HG03565 (cell line): Measurements from ENCODE around the gene ASPSCR1.

ENCODE experiments used
- ATAC-seq: cut with Tn5 transposase; IDR thresholded peaks from one replicate; pipeline ENCODE4 v1.9.1; 2021; ENCODE audit warnings: mild to moderate bottlenecking, moderate library complexity; ENCODE audit not compliant: unreplicated experiment

ASPSCR1 gene

DNA sequence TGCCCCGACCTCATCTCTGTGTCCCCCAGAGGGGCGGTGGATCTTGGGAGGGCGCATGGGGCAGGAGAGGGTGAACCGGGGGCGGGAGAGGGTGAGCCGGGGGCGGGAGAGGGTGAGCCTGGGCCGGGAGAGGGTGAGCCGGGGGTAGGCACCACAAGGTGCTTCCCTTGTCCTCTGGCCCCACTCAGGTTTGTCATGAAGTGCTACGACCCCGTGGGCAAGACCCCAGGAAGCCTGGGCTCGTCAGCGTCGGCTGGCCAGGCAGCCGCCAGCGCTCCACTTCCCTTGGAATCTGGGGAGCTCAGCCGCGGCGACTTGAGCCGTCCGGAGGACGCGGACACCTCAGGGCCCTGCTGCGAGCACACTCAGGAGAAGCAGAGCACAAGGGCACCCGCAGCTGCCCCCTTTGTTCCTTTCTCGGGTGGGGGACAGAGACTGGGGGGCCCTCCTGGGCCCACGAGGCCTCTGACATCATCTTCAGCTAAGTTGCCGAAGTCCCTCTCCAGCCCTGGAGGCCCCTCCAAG is 18.9 kb downstream of the ASPSCR1 start:
- no peak for ATAC-seq

DNA sequence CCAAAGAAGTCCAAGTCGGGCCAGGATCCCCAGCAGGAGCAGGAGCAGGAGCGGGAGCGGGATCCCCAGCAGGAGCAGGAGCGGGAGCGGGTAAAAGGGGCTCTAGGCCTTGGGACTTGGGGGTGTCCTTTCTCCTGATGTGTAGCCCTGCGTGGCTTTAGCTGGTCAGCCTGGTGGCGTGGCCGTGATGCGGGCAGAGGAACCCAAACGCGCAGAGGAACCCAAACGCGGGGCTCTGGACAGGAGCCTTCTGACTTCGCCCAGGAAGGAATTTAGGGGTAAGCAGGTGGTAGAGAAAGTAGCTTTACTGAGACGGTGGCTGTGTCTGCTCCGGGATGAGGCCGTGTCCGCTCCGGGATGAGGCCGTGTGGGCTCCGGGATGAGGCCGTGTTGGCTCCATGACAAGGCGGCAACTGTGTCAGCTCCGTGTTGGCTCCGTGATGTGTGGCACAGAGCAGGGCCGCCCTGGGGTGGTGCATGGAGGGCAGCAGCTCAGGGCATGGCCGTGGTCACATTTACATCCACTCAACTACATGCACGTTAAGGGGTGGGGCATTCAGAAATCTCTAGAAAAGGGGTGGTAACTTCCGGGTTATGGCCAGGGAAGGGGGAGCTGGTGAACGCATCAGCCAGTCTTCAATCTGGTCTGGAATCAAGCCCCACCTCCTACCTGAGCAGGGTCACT is 19.5 kb downstream of the ASPSCR1 start:
- ATAC-seq: no peak

DNA sequence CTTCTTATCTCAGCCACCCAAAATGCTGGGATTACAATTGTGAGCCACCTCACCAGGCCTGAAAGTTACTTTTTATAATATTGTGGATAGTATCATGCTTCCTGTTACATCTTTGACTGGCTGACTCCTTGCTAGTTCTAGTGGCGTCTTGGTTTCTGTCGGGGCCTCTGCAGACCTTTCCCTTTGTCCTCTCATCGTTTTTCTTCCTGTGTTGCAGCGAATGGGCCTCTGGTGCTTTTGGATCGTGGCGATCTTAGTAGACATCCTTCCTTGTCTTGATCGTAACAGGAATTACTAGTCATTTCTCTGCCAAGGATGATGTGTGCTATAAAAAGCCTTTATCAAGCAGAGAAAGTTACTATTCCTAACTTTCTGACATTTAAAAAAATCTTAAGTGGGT is 20.8 kb downstream of the ASPSCR1 start:
- no peak for ATAC-seq

DNA sequence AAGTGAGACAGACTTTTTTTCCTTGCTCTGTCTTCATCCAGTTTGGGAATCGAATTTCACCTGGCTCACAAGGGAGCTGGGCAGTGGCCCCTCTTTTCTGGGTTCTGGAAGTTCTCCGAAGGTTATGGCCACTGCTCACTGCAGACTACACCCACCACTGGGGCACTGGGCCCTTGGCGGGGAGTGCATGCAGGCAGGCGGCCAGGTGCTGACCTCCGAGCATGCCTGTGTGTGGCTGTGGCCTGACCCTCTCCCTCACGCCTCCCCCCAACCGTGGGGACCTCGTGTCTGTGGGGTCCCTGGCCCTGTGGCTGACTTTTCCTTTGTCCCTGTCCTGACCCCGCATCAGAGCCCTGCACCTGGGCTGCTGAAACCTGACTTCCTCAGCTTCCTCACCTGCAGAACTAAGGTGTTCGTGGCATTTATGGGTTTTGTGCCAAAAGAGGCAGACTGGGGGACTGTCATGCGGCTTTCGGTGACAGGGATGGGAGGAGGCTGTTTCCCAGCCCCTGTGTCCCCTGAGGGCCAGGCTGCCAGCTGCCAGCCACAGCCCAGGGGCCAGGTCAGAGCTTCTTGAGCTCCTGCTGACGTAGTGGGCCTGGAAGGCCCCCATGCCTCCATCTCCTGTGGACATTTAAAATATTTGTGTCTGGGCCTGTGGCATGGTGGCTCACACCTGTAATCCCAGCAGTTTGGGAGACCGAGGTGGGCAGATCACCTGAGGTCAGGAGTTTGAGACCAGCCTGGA is 21.4 kb downstream of the ASPSCR1 start:
- no peak for ATAC-seq

DNA sequence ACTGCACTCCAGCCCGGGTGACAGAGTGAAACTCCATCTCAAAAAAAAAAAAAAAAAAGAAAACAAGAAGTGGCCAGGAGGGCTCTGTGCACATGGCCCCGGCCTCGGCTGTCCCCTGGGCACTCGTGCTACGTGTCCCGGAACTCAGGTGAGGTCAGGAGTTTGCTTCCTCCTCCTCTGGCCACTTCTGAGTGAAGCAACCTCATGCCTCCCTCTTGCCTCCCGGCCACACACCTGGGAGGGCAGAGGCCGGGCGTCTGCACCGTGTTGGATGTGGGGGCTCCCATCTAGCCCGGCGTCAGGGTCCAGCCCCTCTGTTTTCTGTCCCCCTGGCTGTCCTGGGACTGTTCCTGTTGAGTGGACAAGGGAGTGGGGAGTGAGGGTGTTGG is 22.2 kb downstream of the ASPSCR1 start:
- ATAC-seq: no peak

DNA sequence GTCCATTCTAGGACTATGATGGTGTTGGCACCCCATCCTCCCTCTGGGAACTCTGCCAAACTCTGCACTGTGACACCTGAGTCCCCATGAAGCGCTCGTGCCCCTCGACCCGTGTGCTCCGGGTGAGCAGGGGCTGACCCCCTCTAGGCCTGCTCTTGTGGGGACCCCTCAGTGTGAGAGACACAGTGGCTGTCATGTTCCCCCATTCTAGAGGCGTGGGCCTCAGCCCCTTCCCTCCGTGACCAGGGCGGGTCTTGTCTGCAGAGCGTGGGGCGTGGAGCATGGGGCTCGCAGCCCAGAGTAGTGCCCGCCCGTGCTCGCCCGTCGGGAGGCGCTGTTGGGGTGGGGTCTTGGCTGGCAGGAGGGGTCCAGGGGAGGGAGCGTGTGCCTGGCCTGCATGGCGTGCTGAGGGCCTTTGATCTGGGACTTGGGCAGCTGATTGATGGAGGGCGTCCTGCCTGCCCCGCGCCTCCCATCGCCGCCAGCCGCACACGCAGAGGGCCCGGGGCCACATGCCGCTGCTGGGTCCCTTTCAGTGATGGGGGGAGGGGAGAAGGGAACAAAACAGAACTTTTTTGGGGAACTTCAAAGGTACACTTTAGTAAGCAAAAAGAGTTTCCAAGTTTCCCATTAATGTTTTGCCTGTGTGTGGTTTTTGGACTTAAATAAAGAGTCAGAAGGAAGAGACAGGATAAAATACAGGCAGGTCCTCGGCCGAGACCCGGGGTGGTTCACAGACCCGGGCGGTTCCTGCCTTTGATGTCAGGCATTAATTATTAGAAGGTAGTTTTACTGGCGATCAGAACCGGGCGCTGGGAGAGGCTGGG is 22.8 kb downstream of the ASPSCR1 start:
- ATAC-seq: no peak

DNA sequence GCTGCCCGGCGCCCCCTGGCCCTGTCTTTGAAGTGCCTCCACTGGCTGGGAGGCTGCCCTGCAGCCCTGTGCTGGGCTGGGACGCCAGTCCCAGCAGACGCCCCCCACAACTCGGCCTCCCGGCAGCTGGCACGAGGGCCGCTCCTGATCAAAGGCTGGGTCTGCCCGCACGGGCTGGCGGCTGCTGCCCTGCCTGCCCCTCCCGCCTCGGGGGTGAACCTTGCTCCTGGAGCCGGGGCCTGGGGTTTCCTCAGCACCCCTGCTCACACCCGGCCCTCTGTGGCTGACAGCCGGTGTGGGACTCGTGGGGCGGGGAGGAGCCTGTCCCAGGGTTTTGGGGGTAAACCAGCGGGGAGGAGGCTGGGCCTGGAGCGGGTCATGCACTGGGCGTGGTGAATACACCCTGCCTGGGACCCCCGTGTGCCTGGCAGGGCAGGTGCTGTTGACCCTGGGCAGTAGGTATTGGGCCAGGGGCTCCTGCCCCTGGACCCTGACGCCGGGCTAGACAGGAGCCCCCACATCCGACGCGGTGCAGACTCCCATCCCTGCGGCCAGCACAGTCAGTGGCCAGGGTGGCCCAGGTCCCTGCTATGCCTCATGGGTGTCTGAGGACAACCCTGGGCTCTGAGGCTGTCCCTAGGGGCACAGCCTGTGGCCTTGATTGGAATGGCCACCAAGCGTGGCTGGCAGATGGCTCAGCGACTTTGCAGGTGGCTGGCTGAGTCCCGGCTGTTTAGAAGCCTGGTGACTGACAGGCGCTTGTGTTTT is 23.6 kb downstream of the ASPSCR1 start:
- ATAC-seq: no peak

DNA sequence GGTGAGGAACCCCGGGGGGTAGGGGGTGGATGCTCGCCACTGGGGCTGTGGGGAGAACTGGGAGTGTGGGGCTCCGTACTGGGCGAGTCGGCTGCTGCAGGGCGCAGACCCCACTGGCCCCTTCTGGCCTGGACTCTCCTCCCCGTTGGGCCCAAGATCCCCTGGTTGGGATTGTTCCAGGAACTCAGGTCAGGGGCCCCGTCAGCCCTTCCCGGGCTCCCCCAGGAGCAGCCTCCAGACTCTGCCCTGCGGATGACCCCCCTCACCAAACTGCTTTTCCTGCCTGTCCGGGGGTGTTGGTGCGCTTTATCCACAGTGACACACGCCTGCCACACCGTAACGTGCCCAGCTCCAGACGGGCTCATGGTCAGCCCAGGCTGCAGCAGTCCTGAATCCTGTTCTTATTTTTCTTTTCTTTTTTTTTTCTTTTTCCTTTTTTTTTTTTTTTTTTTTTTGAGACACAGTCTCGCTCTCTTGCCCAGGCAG is 24.2 kb downstream of the ASPSCR1 start:
- ATAC-seq: no peak

DNA sequence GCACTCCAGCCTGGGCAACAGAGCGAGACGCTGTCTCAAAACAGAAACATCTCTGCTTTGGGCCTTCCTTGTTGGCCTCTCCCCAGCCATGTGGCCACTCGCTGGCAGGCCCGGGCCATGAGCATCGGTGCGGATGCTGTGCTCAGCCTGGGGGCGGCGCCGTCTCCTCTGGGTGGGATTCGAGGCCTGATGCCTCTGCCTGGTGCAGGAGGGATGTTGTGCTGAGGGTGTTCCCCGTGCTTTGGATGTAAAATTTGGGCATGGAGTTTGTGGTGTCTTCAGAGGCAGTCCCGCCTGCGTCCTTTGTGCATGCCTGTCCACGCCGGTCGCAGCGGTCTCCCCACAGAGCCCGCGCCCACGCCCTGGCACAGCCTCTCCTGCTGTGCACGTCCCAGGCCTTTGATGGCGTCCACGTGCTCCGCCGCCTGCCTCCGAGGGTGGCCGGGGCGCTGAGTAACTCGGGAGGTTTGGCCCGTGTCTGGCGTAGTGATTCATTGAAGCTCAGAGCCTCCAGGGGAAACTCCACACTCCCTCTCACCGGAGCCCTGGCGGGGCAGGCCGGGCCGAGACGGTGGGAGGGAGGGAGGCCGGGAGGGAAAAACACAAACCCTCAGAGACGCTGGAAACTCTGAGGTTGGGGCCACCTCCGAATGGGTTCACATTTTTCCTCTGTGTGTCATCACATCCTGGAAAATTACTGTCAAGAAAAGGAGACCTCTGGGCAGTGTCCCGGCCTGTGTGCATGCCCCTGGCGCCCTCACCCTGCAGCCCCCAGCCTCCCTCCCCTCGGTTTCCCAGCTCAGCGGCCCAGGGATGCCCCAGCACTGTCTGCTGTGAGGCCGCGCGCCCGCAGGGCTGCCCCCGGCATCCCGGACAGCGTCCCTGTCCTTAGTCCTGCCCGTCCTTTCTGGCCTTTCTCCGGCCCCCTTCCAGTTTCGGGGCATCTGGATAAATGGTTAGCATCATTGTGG is 26.3 kb downstream of the ASPSCR1 start:
- ATAC-seq: no peak

DNA sequence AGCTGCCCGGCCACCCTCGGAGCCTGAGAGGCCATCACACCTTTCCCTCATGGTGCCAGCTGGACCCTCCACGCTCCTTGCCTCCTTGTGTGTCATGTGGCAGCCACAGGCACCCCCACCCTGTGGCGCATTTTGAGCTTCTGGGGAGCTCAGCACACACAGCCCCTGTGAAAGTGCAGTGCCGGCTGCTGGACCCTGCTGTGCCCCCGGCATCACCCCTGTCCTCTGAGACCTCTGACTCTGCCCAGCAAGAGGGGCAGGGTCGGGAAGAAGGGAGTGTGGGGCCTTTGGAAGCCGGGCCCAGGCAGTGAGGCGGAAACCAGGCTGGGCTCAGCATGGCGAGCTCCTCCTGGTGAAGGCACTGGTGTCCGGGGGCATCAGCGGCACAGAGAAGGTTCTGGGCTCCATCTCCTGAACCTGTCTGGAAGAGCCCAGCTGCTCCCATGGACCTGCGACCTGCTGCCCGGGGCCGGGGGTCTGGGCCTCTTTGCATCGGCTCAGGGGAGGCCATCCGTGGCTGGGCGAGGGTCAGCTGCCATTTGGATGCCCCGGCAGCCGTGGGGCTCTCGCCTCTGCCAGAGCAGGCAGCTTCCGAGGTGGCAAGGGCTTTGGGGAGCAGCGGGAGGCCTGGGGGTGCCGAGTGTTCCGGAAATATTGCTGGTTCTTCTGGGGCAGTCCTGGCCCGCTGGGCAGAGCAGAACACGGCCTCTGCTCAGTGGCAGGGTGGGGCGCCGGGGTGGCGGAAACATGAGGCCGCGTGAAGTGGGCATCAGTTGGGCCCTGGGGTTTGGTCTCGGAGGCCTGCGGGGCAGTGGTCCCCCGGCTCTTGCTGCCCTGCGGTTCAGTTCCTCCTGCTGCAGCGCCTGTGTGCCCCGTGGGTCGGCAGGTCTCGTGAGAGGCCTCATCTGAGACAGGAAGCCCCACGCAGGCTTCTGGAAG is 27.4 kb downstream of the ASPSCR1 start:
- no peak for ATAC-seq

DNA sequence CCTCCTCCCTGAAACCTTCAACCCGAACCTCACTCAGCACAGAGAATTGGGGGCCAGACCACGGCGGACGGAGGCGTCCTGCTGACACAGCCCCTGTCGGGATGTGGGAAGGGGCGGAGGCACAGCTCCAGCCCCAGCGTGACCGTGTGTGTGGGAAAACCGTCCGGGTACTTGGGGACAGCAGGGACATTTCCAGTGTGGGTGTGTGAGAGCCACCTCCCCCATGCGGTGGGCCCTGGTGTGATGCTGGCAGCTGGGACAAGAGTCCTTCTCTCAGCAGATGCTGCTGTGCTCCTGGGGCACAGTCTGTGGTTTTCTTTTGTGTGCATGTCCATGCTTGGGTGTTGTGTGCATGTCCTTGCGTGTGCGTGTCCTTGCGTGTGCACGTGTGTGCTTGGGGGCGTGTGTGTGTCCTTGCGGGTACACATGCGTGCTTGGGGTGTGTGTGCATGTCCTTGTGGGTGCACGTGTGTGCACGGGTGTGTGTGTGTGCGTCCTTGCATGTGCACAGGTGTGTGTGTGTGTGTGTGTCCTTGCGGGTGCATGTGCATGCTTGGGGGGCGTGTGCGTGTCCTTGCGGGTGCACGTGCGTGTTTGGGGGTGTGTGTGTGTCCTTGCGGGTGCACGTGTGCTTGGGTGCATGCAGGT is 28.4 kb downstream of the ASPSCR1 start:
- ATAC-seq: no peak

DNA sequence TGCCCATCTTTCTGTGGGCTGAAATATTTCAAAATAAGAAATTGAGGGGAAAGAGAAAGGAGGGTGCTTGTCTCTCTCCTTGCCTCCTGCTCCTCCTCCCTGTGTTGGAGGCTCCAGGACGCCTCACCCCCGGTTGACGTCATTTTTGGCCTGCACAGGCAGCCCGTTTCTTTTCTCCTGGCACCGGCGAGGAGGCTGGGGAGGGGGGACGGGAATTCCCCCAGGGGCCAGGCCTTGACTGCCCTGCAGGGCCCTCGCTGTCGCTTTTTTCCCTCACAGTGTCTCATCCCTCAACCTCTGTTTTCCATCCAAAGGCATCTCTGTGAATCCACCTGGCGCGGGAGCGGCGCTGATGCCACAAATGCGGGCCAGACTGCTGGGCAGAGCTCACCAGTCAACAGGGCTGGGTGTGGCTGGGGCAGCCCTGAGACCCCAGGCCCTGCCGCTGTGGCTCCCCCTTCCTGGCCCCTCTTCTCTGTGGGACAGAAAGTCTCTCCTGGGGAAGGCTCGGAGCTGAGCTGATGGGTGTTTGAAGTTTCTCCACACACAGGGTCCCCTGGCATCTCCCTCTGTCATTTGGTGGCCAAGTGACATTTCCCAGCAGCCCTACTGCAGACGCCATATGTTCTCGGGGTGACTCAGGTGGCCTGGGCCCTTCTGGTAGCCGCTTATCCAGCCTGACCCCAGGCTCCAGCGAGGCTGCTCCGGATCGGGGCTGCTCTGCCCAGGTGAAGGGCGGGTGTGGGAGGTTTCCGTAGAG is 29.2 kb downstream of the ASPSCR1 start:
- no peak for ATAC-seq

DNA sequence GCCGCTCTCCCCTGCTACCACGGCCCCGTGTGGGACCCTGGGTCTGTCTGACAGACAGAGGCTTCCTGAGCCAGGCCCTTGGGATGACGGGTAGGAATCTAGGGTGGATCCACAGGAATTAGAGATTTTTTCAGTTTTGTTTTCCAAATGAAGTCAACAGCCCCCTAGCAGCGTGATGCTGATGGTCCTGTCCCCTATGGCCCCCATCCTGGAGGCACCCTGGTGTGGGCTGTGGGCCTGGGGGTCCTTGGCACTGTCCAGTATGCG is 29.7 kb downstream of the ASPSCR1 start:
- ATAC-seq: no peak

DNA sequence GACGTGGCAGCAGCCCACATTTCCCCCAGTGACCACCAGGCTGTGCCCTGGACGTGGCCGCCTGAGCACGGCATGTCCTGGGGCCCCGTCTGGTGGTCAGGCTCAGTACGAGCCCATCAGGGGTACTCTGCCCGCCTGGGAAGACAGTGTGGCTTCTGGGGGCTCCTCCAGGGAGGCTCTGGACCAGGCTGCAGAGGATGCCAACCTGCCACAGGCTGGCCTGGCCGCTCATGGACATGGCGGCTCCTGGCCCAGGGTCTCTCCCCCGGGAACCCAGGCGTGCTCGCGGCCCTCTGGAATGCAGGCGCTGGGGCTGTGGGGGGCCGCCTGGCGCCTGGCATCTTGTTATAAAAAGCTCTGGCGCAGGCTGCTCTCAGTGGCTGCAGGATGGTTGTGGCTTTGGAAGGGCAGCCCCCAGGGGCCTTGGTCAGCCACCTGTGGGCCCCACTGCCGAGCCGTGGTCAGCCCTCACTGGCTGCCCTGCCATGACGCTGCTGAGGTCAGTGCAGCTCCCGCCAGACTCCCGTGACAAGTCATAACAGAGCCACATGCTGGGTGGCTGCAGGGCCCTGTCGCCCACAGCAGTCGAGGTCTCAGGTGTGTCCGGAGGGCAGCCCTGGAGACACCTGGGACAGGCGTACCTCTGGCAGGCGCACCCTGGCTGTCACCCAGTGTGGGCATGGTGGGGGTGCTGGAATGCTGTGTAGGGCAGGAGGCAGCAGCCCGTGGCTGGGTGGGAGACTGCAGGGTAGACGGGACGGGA is 30.2 kb downstream of the ASPSCR1 start:
- ATAC-seq: no peak

DNA sequence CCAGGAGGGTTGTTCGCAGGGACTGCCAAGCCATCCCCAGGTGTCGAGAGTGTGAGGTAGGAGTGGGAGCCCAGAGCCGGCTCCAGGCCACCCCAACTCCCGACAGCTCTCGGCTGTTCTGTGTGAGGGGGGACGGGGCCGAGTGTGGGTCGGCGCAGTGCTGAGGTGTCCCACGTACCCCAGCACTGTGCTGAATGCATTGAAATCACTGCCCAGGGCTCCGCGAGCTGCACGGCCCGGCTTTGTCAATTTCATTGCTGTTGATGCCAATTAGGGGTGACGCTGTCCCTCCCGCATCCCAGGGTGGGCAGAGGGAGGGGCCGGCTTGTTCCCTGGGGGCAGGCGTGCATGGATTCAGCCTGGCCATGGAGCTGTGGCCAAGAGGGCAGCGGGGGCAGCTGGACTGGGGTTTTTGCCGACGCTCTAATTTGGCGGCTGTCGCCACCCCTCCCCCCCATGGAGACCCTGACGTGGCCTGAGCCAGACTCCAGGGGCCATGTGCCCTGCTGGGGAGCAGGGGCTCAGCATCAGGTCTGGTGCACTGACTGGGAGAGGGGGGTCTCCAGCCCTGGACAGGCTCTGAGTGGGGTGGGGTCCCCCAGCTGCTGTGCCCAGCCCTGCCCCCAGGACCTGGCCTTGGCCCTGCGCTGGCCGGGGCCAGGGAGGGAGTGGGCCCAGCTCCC is 31.0 kb downstream of the ASPSCR1 start:
- no peak for ATAC-seq

DNA sequence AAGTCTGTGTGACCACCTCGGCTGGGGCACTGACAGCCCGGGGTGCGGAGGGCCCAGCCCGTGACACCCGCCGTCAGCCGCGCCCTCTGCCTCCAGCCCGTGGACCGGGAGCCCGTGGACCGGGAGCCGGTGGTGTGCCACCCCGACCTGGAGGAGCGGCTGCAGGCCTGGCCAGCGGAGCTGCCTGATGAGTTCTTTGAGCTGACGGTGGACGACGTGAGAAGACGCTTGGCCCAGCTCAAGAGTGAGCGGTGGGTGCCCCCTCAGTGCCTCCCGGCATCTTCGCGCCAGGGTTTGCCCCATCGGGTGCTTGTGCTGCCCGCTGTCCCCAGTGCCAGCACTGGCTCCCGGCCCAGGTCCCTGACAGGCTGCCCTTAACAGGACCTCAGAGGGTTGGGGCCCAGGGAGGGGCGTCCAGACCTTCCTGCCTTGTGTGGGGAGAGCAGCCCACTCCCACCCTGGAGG is 31.5 kb downstream of the ASPSCR1 start:
- no peak for ATAC-seq
